Spleen (tissue), 11 donors: ENCODE measurements around the gene GNAI3. TPM values are rescaled to one million over a fixed set of nuclear protein-coding genes. Genes with fewer than 3 reads are reported as not detected.

Source experiments
- DNase-seq: peaks from one replicate; pipeline ENCODE4 v3.0.0-alpha.2; 2020
- H3K27ac ChIP-seq, 8 donors: fragments of 200-600 bp; sonication (generic) in 7 of 8; 1 replicate in 4 of 8; 2 replicates in 4 of 8; pipeline versions ENCODE4 v1.5.0 to v1.8.0; 2016 to 2021; ENCODE audit warnings: inconsistent platforms in 4 of 8, mild to moderate bottlenecking in 4 of 8, moderate library complexity in 1 of 8
- H3K27me3 ChIP-seq, 7 donors: fragments of 200-600 bp; sonication (generic) in 6 of 7; replicated peaks in 1 of 7; 1 replicate in 4 of 7; 2 replicates in 3 of 7; pipeline versions ENCODE4 v1.5.0 to v1.8.0; 2016 to 2021; ENCODE audit warnings: inconsistent platforms in 3 of 7, mild to moderate bottlenecking in 1 of 7
- H3K36me3 ChIP-seq, 6 donors: fragments of 200-600 bp; sonication (generic) in 5 of 6; 1 replicate in 4 of 6; 2 replicates in 2 of 6; pipeline versions ENCODE4 v1.5.0 to v1.8.0; 2016 to 2021; ENCODE audit warnings: inconsistent platforms in 2 of 6
- H3K4me1 ChIP-seq, 6 donors: fragments of 200-600 bp; sonication (generic) in 5 of 6; 1 replicate in 3 of 6; 2 replicates in 3 of 6; pipeline versions ENCODE4 v1.5.0 to v1.8.0; 2016 to 2021; ENCODE audit warnings: inconsistent platforms in 3 of 6
- H3K4me3 ChIP-seq, 8 donors: fragments of 200-600 bp; sonication (generic) in 7 of 8; 1 replicate in 4 of 8; 2 replicates in 4 of 8; pipeline versions ENCODE4 v1.5.0 to v1.8.0; 2016 to 2021; ENCODE audit warnings: inconsistent platforms in 4 of 8, mild to moderate bottlenecking in 4 of 8, moderate library complexity in 2 of 8
- H3K9me3 ChIP-seq, 8 donors: fragments of 200-600 bp; sonication (generic) in 7 of 8; 1 replicate in 4 of 8; 2 replicates in 4 of 8; pipeline versions ENCODE4 v1.5.0 to v1.8.0; 2016 to 2021; ENCODE audit warnings: inconsistent platforms in 4 of 8
- CTCF ChIP-seq, 11 experiments: fragments of 200-600 bp in 7 of 11; fragments of 450-650 bp in 4 of 11; sonication (generic) in 4 of 11; IDR thresholded peaks in 8 of 11; conservative IDR thresholded peaks in 3 of 11; 1 replicate in 7 of 11; 2 replicates in 4 of 11; pipeline versions ENCODE4 v1.4.0 to v1.8.0; 2016 to 2021; ENCODE audit warnings: antibody characterized with exemption in 11 of 11, inconsistent platforms in 4 of 11, mild to moderate bottlenecking in 1 of 11
- POLR2A ChIP-seq, 3 donors: fragments of 450-650 bp; IDR thresholded peaks; one replicate each; pipeline ENCODE4 v1.5.1; 2017; ENCODE audit warnings: antibody characterized with exemption in 3 of 3, mild to moderate bottlenecking in 1 of 3
- POLR2AphosphoS5 ChIP-seq, 3 donors: sonication (generic); formaldehyde crosslinking; IDR thresholded peaks; one replicate each; pipeline ENCODE4 v1.5.1; 2017; ENCODE audit warnings: antibody characterized with exemption in 3 of 3
- WGBS, 5 donors: extraction: QIAGEN DNeasy Blood & Tissue Kit in 3 of 5; methylation state at CpG; one replicate each; pipeline versions ENCODE4 v1.1.5 to v1.1.7; 2013 to 2018; 5-methylcytosine and 5-hydroxymethylcytosine counted together
- intact Hi-C: fragments of 100-400 bp; cut with DNase I; formaldehyde crosslinking; loops from one replicate; pipeline ENCODE4 v1.15.0; 2023; ENCODE audit warnings: low total_unique reads
- polyA plus RNA-seq, 3 donors: library from polyadenylated mRNA; stranded (reverse); fragments of 200-250 nt; gene quantifications; one replicate each; pipeline ENCODE4 v1.2.1, GENCODE V29; 2013
- total RNA-seq, 7 donors: library from RNA; depleted of rRNA in 3 of 7; stranded (reverse); fragments of >200 nt in 3 of 7; fragmentation: NEBNext Ultra II Directional in 4 of 7; extraction: Animal tissue kit (Norgen Biotek cat#: 25700) in 4 of 7; gene quantifications; one replicate each; pipeline versions ENCODE4 v1.1.0 to v1.2.1, GENCODE V29; 2016 to 2021
- donor health status: healthy with polysubstance abuse.
- donor health status: DM: no; HTN: no; CAD: no; lungs with moderate emphysema.
- donor health status: DM: no; HTN: no; CAD: no.
- donor health status: Bipolar disorder and iron deficiency.
- donor health status: healthy.
- donor health status: DM: no; HTN: no; CAD: no.
- donor health status: DM: yes; HTN: yes; CAD: no.

The GNAI3 gene
- total and polyA plus RNA-seq, 10 donors: 1.8 to 11.4 (median 9.2) TPM

- Histone ChIP-seq H3K4me3 (no peak overlapping the region), H3K27me3 (no peaks in the 10 kb centered on the region), H3K4me1 (peaks cover 6 to 25% (median 16%) of the 10 kb centered on the region in 6 donors), H3K36me3 (no peaks in the 10 kb centered on the region), H3K9me3 (no peaks in the 10 kb centered on the region), H3K27ac (no peak overlapping the region)
- TF ChIP-seq CTCF (IDR thresholded peaks at IDR 0.05 in 8 of 11, conservative IDR thresholded peaks at IDR 0.05 in 3 of 11): no peak
- no peak for TF ChIP-seq POLR2AphosphoS5 (IDR thresholded peaks at IDR 0.05)
- TF ChIP-seq POLR2A (IDR thresholded peaks at IDR 0.05): no peak
- intact Hi-C loops: loop anchor here (5.0 to 10.0 kb wide), 3 partner anchors 94 to 344 kb away; partner anchors contain the start of genes AHCYL1 and GNAI3
- 69 to 95% (median 88%) methylated on average over 2 of the region's 2 CpGs for WGBS, 5 donors
- no peak for DNase-seq
Measured at GRCh38 chr1:109641078-109641740, 92.8 kb downstream of the GNAI3 start.

- Histone ChIP-seq H3K9me3 (no peaks in the 10 kb centered on the region), H3K27ac (no peak overlapping the region), H3K36me3 (no peaks in the 10 kb centered on the region), H3K4me1 (peaks cover 6 to 22% (median 16%) of the 10 kb centered on the region in 6 donors), H3K4me3 (no peak overlapping the region), H3K27me3 (no peaks in the 10 kb centered on the region)
- WGBS, 5 donors: 52 to 84% (median 67%) methylated on average over 2 of the region's 2 CpGs
- DNase-seq: no peak
- TF ChIP-seq POLR2A (IDR thresholded peaks at IDR 0.05): no peak
- peak in 1 of 11 experiments; percentile 12 for TF ChIP-seq CTCF (IDR thresholded peaks at IDR 0.05 in 8 of 11, conservative IDR thresholded peaks at IDR 0.05 in 3 of 11)
- intact Hi-C loops: loop anchor here (5.0 to 10.0 kb wide), 3 partner anchors 95 to 343 kb away; partner anchors contain the start of genes AHCYL1 and GNAI3
Measured at GRCh38 chr1:109641861-109642260, 93.4 kb downstream of the GNAI3 start.

GRCh38 chr1:109642626-109643025 lies 94.2 kb downstream of the GNAI3 start:
- H3K36me3 ChIP-seq: no peaks in the 10 kb centered on the region
- H3K4me1 ChIP-seq: peaks cover 6 to 22% (median 16%) of the 10 kb centered on the region in 6 donors
- whole genome bisulfite sequencing, 5 donors: 56 to 81% (median 66%) methylated on average over 3 of the region's 3 CpGs
- intact Hi-C loops: loop anchor here (5.0 to 10.0 kb wide), 3 partner anchors 95 to 342 kb away; partner anchors contain the start of genes AHCYL1 and GNAI3
- no peak overlapping the region for H3K27ac ChIP-seq
- no peaks in the 10 kb centered on the region for H3K9me3 ChIP-seq
- DNase-seq: no peak
- H3K4me3 ChIP-seq: no peak overlapping the region
- no peaks in the 10 kb centered on the region for H3K27me3 ChIP-seq
- TF ChIP-seq POLR2A (IDR thresholded peaks at IDR 0.05) (no peak), CTCF (IDR thresholded peaks at IDR 0.05 in 8 of 11, conservative IDR thresholded peaks at IDR 0.05 in 3 of 11) (no peak), POLR2AphosphoS5 (IDR thresholded peaks at IDR 0.05) (no peak)
